HK-2 (cell line): Measurements from ENCODE around the gene SPESP1.

Experiments
- DNase-seq: peaks from one replicate; pipeline ENCODE4 v3.0.0-alpha.2; 2018; ENCODE audit not compliant: unreplicated experiment

The SPESP1 gene

DNA sequence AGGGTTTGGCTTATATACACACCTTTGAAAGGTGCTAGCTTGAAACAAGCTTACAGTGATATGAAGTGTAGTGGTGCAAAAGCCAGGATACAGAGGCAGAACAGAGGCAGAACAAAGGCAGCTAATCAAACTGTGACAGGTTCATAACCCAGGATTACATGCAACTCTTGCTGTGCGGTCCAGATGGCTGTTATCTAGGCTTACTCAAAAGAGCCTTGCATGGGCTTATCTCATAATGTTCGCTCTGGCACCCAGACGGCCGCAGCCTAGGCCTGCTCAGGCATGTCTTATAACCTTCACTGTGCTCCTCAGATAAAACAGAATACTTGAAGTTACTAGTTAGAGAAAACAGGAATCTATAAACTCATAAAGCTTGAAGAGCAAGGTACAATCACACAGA lies 61.4 kb downstream of the SPESP1 start:
- no peak for DNase-seq

DNA sequence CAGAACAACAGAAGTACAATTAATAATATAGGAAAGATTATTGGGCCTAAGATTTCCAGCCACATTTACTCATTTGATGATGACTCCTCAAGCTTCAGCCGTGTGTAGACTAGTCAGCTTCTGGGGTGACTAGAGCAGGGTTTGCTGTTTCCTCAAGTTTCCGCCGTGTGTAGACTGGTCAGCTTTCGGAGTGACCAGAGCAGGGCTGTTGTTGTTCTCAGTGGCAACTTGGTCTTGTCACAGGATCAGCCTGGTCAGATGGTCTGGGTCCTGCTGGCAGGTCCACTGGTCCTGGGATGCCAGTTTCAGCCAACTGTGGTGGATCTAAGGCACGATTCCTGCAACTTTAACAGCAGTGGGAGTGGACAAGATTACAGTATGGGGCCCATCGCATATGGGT lies 62.4 kb downstream of the SPESP1 start:
- DNase-seq: no peak

DNA sequence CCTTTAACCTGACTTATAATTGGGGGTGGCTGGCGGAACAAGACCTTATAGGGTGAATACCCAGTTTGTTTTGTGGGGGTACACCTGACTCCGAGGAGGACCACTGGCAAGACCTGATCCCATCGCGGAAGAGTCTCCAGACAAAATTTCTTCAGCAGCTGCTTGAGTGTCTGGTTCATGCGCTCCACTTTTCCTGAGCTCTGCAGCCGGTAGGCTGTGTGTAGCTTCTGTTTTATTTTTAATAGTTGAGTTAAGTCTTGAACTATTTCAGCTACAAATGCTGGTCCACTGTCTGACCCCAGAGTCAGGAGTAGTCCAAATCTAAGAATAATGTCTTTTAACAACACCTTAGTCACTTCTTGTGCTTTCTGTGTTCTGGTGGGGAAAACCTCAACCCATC lies 63.0 kb downstream of the SPESP1 start:
- no peak for DNase-seq

DNA sequence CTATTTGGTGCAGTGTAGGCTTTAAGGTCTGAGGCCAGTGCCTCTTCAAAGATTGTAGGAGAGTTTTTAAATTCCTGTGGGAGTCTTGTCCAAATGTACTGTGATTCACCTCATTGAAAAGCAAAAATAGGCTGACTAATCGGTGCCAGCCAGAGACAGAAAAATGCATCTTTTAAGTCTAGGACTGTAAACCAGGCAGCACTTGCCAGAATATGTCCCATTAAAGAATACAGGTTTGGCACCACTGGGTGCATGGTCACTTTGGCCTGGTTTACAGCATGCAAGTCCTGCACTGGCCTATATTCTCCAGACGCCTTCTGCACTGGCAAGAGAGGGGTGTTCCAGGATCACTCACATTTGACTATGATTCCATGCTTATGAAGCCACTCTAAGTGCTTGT lies 63.8 kb downstream of the SPESP1 start:
- DNase-seq: no peak

DNA sequence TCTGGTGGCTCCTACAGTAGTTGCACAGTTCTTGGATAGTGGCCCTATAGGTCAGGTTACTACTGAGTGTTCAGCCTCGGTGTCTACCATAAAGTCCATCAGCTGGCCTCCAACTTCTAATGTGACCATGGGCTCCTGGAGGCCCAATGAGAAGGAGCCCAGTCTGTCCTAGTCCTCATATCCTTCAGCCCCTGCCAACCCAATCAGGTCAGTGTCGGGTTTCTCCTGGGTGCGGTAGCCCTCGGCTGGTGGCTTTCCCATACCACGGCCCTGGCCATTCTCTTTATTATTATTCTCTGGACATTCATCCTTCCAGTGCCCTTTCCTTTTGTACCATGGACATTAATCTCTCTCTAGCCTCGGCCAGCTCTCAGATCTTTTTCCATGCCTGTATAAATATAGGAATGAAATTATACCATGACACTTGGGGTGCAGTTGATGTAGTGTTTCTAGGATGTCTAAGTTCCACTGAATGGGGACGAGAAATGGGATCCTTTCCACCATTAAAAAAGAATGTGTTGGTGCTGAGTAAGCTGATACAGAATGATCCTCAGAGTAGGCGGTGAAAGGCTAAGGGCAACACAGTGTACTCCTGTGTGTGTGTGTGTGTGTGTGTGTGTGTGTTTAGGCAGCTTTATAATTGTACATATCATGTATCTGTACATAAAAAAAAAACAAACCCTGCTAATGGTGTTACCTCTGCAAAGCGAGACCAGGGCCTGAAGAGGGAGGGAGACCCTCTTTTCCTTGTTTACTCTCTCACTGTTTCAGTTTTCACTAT lies 64.8 kb downstream of the SPESP1 start:
- no peak for DNase-seq
